Measurements from ENCODE around the gene ACTL10. TPM values are rescaled to one million over a fixed set of nuclear protein-coding genes. Genes with fewer than 3 reads are reported as not detected.

The ACTL10 gene
- total and polyA plus RNA-seq, 2 of the 13 experiments (the other 11 are each of a cell fraction or from before 2014, with no cell fraction given): not detected

DNA sequence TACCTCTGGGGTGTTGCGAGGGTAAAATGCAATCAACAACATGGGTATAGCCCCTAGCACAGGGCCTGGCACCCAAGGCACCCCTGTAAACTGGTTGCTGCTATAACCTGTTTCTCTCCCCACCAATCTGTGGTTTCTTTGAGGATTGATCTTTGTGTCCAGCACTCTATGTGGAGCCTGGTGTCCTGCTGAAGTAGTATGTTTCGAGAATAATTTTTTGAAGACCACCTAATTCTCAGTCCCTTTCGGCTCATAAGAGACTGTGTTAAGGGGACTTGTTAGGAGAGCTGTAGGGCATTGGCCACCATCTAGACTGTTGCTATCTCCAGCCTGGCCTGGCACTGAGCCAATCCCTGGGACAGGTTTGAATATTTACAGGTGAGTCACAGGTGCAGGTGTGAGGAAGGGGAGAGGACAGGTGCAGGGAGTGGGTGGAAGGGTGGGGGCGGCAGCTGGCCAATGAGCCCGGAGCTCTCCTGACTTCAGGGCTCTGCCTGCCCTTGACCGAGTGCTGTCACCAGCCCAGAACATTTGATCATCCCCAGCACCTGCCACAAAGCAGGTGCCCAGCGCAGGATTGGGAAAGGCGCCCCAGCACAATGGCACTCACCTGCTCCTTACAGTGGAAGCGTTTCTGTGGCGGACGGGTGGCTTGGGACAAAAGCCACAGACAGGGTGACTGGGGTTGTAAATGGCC is 12.7 kb upstream of the ACTL10 start (continued):
- TF ChIP-seq, protein P1, sequence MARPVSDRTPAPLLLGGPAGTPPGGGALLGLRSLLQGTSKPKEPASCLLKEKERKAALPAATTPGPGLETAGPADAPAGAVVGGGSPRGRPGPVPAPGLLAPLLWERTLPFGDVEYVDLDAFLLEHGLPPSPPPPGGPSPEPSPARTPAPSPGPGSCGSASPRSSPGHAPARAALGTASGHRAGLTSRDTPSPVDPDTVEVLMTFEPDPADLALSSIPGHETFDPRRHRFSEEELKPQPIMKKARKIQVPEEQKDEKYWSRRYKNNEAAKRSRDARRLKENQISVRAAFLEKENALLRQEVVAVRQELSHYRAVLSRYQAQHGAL (CRISPR knock-in tag; IDR thresholded peaks at IDR 0.05; ENCODE audit: not compliant biosample characterization): peak; percentile 48
- TF ChIP-seq ZNF431 (CRISPR knock-in tag; IDR thresholded peaks at IDR 0.05; ENCODE audit: borderline replicate concordance, low read depth): no peak
- TF ChIP-seq, protein P2, sequence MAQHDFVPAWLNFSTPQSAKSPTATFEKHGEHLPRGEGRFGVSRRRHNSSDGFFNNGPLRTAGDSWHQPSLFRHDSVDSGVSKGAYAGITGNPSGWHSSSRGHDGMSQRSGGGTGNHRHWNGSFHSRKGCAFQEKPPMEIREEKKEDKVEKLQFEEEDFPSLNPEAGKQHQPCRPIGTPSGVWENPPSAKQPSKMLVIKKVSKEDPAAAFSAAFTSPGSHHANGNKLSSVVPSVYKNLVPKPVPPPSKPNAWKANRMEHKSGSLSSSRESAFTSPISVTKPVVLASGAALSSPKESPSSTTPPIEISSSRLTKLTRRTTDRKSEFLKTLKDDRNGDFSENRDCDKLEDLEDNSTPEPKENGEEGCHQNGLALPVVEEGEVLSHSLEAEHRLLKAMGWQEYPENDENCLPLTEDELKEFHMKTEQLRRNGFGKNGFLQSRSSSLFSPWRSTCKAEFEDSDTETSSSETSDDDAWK (CRISPR knock-in tag; IDR thresholded peaks at IDR 0.05): no peak
- TF ChIP-seq MAFK (conservative IDR thresholded peaks at IDR 0.05 in 1 of 2, IDR thresholded peaks at IDR 0.05 in 1 of 2; ENCODE audit: low read length in 2 of 2): no peak
- no peak for TF ChIP-seq THYN1 (CRISPR knock-in tag; IDR thresholded peaks at IDR 0.05; ENCODE audit: borderline replicate concordance, low read depth)
- TF ChIP-seq SAP130 (CRISPR knock-in tag; IDR thresholded peaks at IDR 0.05; ENCODE audit: low read depth): no peak
- TF ChIP-seq, protein P3, sequence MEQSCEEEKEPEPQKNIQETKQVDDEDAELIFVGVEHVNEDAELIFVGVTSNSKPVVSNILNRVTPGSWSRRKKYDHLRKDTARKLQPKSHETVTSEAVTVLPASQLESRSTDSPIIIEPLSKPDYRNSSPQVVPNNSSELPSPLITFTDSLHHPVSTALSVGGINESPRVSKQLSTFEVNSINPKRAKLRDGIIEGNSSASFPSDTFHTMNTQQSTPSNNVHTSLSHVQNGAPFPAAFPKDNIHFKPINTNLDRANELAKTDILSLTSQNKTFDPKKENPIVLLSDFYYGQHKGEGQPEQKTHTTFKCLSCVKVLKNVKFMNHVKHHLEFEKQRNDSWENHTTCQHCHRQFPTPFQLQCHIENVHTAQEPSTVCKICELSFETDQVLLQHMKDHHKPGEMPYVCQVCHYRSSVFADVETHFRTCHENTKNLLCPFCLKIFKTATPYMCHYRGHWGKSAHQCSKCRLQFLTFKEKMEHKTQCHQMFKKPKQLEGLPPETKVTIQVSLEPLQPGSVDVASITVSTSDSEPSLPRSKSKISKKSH (CRISPR knock-in tag; IDR thresholded peaks at IDR 0.05; ENCODE audit: borderline replicate concordance): no peak
- no peak for TF ChIP-seq CC2D1A (CRISPR knock-in tag; IDR thresholded peaks at IDR 0.05)
- no peak for TF ChIP-seq SCMH1 (CRISPR knock-in tag; IDR thresholded peaks at IDR 0.05; ENCODE audit: borderline replicate concordance)
- peak; percentile 11; the same call in 1 of the 2 replicates for TF ChIP-seq ZNF501 (CRISPR knock-in tag; IDR thresholded peaks at IDR 0.05)
- no peak for TF ChIP-seq HOXA9 (CRISPR knock-in tag; IDR thresholded peaks at IDR 0.05; ENCODE audit: borderline replicate concordance)
- TF ChIP-seq SMAD9 (CRISPR knock-in tag; IDR thresholded peaks at IDR 0.05): no peak
- TF ChIP-seq ELF3 (CRISPR knock-in tag; IDR thresholded peaks at IDR 0.05): no peak
- TF ChIP-seq CEBPG (CRISPR knock-in tag; IDR thresholded peaks at IDR 0.05): no peak
- TF ChIP-seq KLF15 (CRISPR knock-in tag; IDR thresholded peaks at IDR 0.05; ENCODE audit: borderline replicate concordance): no peak
- TF ChIP-seq RXRB (CRISPR knock-in tag; IDR thresholded peaks at IDR 0.05; ENCODE audit: borderline replicate concordance): no peak
- TF ChIP-seq ATF7-NPFF (CRISPR knock-in tag; IDR thresholded peaks at IDR 0.05; ENCODE audit: low read depth): no peak
- TF ChIP-seq ZNF121 (CRISPR knock-in tag; IDR thresholded peaks at IDR 0.05): no peak
- no peak for TF ChIP-seq ARNTL (CRISPR knock-in tag; IDR thresholded peaks at IDR 0.05)
- TF ChIP-seq KLF12 (CRISPR knock-in tag; IDR thresholded peaks at IDR 0.05; ENCODE audit: borderline replicate concordance): no peak
- TF ChIP-seq, protein P4, sequence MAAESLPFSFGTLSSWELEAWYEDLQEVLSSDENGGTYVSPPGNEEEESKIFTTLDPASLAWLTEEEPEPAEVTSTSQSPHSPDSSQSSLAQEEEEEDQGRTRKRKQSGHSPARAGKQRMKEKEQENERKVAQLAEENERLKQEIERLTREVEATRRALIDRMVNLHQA (CRISPR knock-in tag; IDR thresholded peaks at IDR 0.05): no peak
- TF ChIP-seq SYNCRIP (IDR thresholded peaks at IDR 0.05; ENCODE audit: insufficient read depth, low read depth, low read length): no peak
- TF ChIP-seq EHMT2 (IDR thresholded peaks at IDR 0.05; ENCODE audit: borderline replicate concordance, low read depth, low read length): no peak
- no peak for TF ChIP-seq NR2C2 (CRISPR knock-in tag; IDR thresholded peaks at IDR 0.05; ENCODE audit: borderline replicate concordance)
- no peak for TF ChIP-seq KMT2B (CRISPR knock-in tag; IDR thresholded peaks at IDR 0.05)
- TF ChIP-seq, protein P5, sequence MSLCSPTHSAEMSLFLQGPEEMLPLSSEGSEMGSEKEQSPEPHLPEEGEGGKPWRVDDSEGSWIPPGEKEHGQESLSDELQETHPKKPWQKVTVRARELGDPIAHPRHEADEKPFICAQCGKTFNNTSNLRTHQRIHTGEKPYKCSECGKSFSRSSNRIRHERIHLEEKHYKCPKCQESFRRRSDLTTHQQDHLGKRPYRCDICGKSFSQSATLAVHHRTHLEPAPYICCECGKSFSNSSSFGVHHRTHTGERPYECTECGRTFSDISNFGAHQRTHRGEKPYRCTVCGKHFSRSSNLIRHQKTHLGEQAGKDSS (CRISPR knock-in tag; IDR thresholded peaks at IDR 0.05; ENCODE audit: borderline replicate concordance, low read depth): no peak
